ENCODE data around the gene CLIP1.
A peak's percentile ranks its signal among the peaks of the same experiment; 100 is the strongest.
"Not testable (repeated sequence)": the region's sequence is repeated elsewhere in the genome, so short reads cannot be mapped to it uniquely, and the experiment has no call there.

The CLIP1 gene

GRCh38 chr12:122454250-122454721 lies 31.8 kb upstream of the CLIP1 start:
- TF ChIP-seq MYC (IDR thresholded peaks at IDR 0.05; ENCODE audit: low read depth, low read length) (no peak), POLR2A (IDR thresholded peaks at IDR 0.05; ENCODE audit: extremely low read depth, insufficient read length) (no peak)
- TF ChIP-seq, protein P1, sequence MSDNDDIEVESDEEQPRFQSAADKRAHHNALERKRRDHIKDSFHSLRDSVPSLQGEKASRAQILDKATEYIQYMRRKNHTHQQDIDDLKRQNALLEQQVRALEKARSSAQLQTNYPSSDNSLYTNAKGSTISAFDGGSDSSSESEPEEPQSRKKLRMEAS (IDR thresholded peaks at IDR 0.05; ENCODE audit: low read depth, low read length) = no peak
- TF ChIP-seq, protein P2, sequence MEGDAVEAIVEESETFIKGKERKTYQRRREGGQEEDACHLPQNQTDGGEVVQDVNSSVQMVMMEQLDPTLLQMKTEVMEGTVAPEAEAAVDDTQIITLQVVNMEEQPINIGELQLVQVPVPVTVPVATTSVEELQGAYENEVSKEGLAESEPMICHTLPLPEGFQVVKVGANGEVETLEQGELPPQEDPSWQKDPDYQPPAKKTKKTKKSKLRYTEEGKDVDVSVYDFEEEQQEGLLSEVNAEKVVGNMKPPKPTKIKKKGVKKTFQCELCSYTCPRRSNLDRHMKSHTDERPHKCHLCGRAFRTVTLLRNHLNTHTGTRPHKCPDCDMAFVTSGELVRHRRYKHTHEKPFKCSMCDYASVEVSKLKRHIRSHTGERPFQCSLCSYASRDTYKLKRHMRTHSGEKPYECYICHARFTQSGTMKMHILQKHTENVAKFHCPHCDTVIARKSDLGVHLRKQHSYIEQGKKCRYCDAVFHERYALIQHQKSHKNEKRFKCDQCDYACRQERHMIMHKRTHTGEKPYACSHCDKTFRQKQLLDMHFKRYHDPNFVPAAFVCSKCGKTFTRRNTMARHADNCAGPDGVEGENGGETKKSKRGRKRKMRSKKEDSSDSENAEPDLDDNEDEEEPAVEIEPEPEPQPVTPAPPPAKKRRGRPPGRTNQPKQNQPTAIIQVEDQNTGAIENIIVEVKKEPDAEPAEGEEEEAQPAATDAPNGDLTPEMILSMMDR (IDR thresholded peaks at IDR 0.05; ENCODE audit: low read depth, low read length) = no peak
- no peak for DNase-seq (ENCODE audit: low read depth)
- no peak overlapping the region for H3K4me3 ChIP-seq (ENCODE audit: low read depth, low read length)

DNA sequence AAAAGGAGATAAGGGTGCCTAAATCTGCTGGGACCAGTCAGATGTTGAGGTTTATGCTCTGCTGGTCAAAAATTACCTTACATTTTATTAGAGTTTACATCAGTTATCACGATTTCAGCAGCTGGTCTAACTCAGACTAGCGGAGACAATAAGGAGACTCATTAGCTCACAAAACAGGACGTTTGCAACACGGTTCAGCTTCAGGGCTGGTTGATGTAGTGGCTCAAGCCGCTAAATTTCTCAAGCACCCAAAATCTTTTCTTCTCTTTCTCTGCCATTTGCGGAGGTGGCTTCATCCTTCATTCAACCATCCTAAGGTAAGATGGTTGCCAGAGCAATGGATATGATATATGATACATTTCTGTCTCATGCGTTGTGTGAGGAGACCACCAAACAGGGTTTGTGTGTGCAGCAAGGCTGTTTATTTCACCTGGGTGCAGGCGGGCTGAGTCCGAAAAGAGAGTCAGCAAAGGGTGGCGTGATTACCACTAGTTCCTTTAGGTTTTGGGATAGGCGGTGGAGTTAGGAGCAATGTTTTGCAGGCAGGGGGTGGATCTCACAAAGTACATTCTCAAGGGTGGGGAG lies 30.3 kb upstream of the CLIP1 start:
- no peak overlapping the region for H3K4me3 ChIP-seq (ENCODE audit: low read depth, low read length)
- TF ChIP-seq, protein P1 (IDR thresholded peaks at IDR 0.05; ENCODE audit: low read depth, low read length) = no peak
- no peak for TF ChIP-seq POLR2A (IDR thresholded peaks at IDR 0.05; ENCODE audit: extremely low read depth, insufficient read length)
- no peak for DNase-seq (ENCODE audit: low read depth)

GRCh38 chr12:122449317-122449716 lies 26.8 kb upstream of the CLIP1 start:
- H3K4me3 ChIP-seq (ENCODE audit: low read depth, low read length) = no peak overlapping the region
- peak; percentile 92 for DNase-seq (ENCODE audit: low read depth)
- TF ChIP-seq, protein P2 (IDR thresholded peaks at IDR 0.05; ENCODE audit: low read depth, low read length) = no peak
- TF ChIP-seq, protein P1 (IDR thresholded peaks at IDR 0.05; ENCODE audit: low read depth, low read length) = peak; percentile 88
- TF ChIP-seq POLR2A (IDR thresholded peaks at IDR 0.05; ENCODE audit: extremely low read depth, insufficient read length) = no peak
- peak; percentile 94 for TF ChIP-seq MYC (IDR thresholded peaks at IDR 0.05; ENCODE audit: low read depth, low read length)

- DNase-seq (ENCODE audit: low read depth); H3K4me3 ChIP-seq (ENCODE audit: low read depth, low read length): not testable (repeated sequence)
Measured at GRCh38 chr12:122447825-122448224, 25.4 kb upstream of the CLIP1 start.

GRCh38 chr12:122446390-122446789 lies 23.9 kb upstream of the CLIP1 start:
- H3K4me3 ChIP-seq (ENCODE audit: low read depth, low read length); DNase-seq (ENCODE audit: low read depth): not testable (repeated sequence)

DNA sequence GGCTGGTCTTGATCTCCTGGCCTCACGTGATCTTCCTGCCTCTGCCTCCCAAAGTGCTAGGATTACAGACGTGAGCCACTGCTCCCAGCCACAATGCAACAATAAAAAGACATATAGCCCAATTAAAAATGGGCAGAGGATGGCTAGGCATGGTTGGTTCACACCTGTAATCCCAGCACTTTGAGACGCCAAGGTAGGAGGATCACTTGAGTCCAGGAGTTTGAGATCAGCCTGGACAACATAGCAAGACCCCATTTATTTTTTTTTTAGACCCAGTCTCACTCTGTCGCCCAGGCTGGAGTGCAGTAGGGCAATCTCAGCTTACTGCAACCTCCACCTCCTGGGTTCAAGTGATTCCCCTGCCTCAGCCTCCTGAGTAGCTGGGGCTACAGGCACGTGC lies 21.6 kb upstream of the CLIP1 start:
- DNase-seq (ENCODE audit: low read depth); H3K4me3 ChIP-seq (ENCODE audit: low read depth, low read length): not testable (repeated sequence)

DNA sequence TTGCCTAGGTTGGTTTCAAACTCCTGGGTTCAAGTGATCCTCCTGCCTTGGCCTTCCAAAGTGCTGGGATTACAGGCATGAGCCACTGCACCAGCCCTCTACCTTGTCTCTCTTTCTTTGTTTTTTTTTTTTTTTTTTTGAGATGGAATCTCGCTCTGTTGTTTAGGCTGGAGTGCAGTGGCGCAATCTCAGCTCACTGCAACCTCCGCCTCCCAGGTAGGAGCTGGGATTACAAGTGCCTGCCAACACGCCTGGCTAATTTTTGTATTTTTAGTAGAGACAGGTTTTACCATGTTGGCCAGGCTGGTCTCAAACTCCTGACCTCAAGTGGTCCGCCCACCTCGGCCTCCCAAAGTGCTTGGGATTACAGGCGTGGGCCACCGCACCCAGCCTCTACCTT lies 16.4 kb upstream of the CLIP1 start:
- not testable (repeated sequence) for H3K4me3 ChIP-seq (ENCODE audit: low read depth, low read length)

GRCh38 chr12:122437656-122438121 lies 15.2 kb upstream of the CLIP1 start:
- H3K4me3 ChIP-seq (ENCODE audit: low read depth, low read length) = no peak overlapping the region
- TF ChIP-seq, protein P1 (IDR thresholded peaks at IDR 0.05; ENCODE audit: low read depth, low read length) = no peak
- no peak for TF ChIP-seq POLR2A (IDR thresholded peaks at IDR 0.05; ENCODE audit: extremely low read depth, insufficient read length)
- TF ChIP-seq, protein P2 (IDR thresholded peaks at IDR 0.05; ENCODE audit: low read depth, low read length) = no peak
- TF ChIP-seq MYC (IDR thresholded peaks at IDR 0.05; ENCODE audit: low read depth, low read length) = no peak
- no peak for DNase-seq (ENCODE audit: low read depth)

More for the DNA sequence above, 16.4 kb upstream of the CLIP1 start:
- DNase-seq (ENCODE audit: low read depth) = not testable (repeated sequence)

GRCh38 chr12:122435186-122435585 lies 12.7 kb upstream of the CLIP1 start:
- TF ChIP-seq POLR2A (IDR thresholded peaks at IDR 0.05; ENCODE audit: extremely low read depth, insufficient read length) = no peak
- no peak for TF ChIP-seq MYC (IDR thresholded peaks at IDR 0.05; ENCODE audit: low read depth, low read length)
- TF ChIP-seq, protein P1 (IDR thresholded peaks at IDR 0.05; ENCODE audit: low read depth, low read length) = no peak
- TF ChIP-seq, protein P2 (IDR thresholded peaks at IDR 0.05; ENCODE audit: low read depth, low read length) = no peak
- H3K4me3 ChIP-seq (ENCODE audit: low read depth, low read length) = no peak overlapping the region
- no peak for DNase-seq (ENCODE audit: low read depth)

- not testable (repeated sequence) for DNase-seq (ENCODE audit: low read depth)
Measured at GRCh38 chr12:122429043-122429442, 6.6 kb upstream of the CLIP1 start.

More at GRCh38 chr12:122429043-122429442, 6.6 kb upstream of the CLIP1 start:
- not testable (repeated sequence) for H3K4me3 ChIP-seq (ENCODE audit: low read depth, low read length)
